HL-60 (cell line): ENCODE results near the gene IQSEC3.

Source experiments
- DNase-seq, 2 experiments: peaks; one replicate each; pipeline ENCODE4 v3.0.0-alpha.2; 2010 to 2020; ENCODE audit warnings: low read depth in 1 of 2, low spot score in 1 of 2
- H3K27ac ChIP-seq: fragments of 250-450 bp; sonication (Bioruptor Pico); replicated peaks from 2 replicates; pipeline ENCODE4 v1.5.1; 2020; ENCODE audit warnings: mild to moderate bottlenecking, moderate library complexity
- H3K27me3 ChIP-seq: fragments of 250-450 bp; sonication (Bioruptor Pico); 2 replicates; pipeline ENCODE4 v1.5.1; 2021; ENCODE audit warnings: mild to moderate bottlenecking, moderate library complexity; ENCODE audit not compliant: insufficient read depth, poor library complexity, severe bottlenecking
- H3K4me3 ChIP-seq: replicated peaks from 2 replicates; pipeline ENCODE4 v1.5.1; 2011; ENCODE audit warnings: mild to moderate bottlenecking, control low read depth, low read length; ENCODE audit not compliant: insufficient read depth
- GABPA ChIP-seq: IDR thresholded peaks from 2 replicates; pipeline ENCODE4 v1.6.1; 2012; ENCODE audit warnings: low read depth
- POLR2AphosphoS5 ChIP-seq: IDR thresholded peaks from 2 replicates; pipeline ENCODE4 v1.6.1; 2012; ENCODE audit warnings: low read depth
- SPI1 ChIP-seq: IDR thresholded peaks from 2 replicates; pipeline ENCODE4 v1.6.1; 2012; ENCODE audit warnings: low read depth, mild to moderate bottlenecking, borderline replicate concordance
- TF ChIP-seq, protein P1 (sequence below): IDR thresholded peaks from one replicate; pipeline ENCODE4 v1.5.1; 2011; ENCODE audit warnings: low read length, control low read depth, inconsistent platforms; ENCODE audit not compliant: insufficient read depth
- TF ChIP-seq, protein P2 (sequence below): IDR thresholded peaks from 2 replicates; pipeline ENCODE4 v1.6.1; 2012; ENCODE audit warnings: low read depth; ENCODE audit not compliant: insufficient replicate concordance

Gene IQSEC3

GRCh38 chr12:138171-138897, 71.8 kb downstream of the IQSEC3 start:
- TF ChIP-seq, protein P1, sequence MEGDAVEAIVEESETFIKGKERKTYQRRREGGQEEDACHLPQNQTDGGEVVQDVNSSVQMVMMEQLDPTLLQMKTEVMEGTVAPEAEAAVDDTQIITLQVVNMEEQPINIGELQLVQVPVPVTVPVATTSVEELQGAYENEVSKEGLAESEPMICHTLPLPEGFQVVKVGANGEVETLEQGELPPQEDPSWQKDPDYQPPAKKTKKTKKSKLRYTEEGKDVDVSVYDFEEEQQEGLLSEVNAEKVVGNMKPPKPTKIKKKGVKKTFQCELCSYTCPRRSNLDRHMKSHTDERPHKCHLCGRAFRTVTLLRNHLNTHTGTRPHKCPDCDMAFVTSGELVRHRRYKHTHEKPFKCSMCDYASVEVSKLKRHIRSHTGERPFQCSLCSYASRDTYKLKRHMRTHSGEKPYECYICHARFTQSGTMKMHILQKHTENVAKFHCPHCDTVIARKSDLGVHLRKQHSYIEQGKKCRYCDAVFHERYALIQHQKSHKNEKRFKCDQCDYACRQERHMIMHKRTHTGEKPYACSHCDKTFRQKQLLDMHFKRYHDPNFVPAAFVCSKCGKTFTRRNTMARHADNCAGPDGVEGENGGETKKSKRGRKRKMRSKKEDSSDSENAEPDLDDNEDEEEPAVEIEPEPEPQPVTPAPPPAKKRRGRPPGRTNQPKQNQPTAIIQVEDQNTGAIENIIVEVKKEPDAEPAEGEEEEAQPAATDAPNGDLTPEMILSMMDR: no peak
- TF ChIP-seq SPI1: no peak
- no peak for TF ChIP-seq GABPA
- TF ChIP-seq POLR2AphosphoS5: no peak
- TF ChIP-seq, protein P2, sequence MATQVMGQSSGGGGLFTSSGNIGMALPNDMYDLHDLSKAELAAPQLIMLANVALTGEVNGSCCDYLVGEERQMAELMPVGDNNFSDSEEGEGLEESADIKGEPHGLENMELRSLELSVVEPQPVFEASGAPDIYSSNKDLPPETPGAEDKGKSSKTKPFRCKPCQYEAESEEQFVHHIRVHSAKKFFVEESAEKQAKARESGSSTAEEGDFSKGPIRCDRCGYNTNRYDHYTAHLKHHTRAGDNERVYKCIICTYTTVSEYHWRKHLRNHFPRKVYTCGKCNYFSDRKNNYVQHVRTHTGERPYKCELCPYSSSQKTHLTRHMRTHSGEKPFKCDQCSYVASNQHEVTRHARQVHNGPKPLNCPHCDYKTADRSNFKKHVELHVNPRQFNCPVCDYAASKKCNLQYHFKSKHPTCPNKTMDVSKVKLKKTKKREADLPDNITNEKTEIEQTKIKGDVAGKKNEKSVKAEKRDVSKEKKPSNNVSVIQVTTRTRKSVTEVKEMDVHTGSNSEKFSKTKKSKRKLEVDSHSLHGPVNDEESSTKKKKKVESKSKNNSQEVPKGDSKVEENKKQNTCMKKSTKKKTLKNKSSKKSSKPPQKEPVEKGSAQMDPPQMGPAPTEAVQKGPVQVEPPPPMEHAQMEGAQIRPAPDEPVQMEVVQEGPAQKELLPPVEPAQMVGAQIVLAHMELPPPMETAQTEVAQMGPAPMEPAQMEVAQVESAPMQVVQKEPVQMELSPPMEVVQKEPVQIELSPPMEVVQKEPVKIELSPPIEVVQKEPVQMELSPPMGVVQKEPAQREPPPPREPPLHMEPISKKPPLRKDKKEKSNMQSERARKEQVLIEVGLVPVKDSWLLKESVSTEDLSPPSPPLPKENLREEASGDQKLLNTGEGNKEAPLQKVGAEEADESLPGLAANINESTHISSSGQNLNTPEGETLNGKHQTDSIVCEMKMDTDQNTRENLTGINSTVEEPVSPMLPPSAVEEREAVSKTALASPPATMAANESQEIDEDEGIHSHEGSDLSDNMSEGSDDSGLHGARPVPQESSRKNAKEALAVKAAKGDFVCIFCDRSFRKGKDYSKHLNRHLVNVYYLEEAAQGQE: no peak
- Histone ChIP-seq H3K27me3 (peaks cover 12% of the 10 kb centered on the region), H3K4me3 (no peak overlapping the region), H3K27ac (no peak overlapping the region)
- no peak for DNase-seq

- no peak for TF ChIP-seq GABPA
- TF ChIP-seq, protein P2: no peak
- TF ChIP-seq, protein P1: no peak
- TF ChIP-seq SPI1: no peak
- TF ChIP-seq POLR2AphosphoS5: no peak
- H3K27me3 ChIP-seq: peaks cover 12% of the 10 kb centered on the region
- H3K27ac ChIP-seq: no peak overlapping the region
- no peak for DNase-seq
- H3K4me3 ChIP-seq: no peak overlapping the region
These were observed 72.4 kb downstream of the IQSEC3 start for GRCh38 chr12:138898-139534.

GRCh38 chr12:139585-139984, 73.0 kb downstream of the IQSEC3 start:
- Histone ChIP-seq H3K27me3 (peaks cover 12% of the 10 kb centered on the region), H3K4me3 (no peak overlapping the region), H3K27ac (no peak overlapping the region)
- DNase-seq: no peak
- TF ChIP-seq GABPA (no peak), SPI1 (no peak), POLR2AphosphoS5 (no peak)
- TF ChIP-seq, protein P2: no peak
- TF ChIP-seq, protein P1: no peak
